HepG2 (cell line): Measurements from ENCODE around the gene EEPD1. TPM values are rescaled to one million over a fixed set of nuclear protein-coding genes. Genes with fewer than 3 reads are reported as not detected.

Experiments used
- AGO1 ChIP-seq: fragments of 200-400 bp; formaldehyde crosslinking; IDR thresholded peaks from 2 replicates; pipeline ENCODE4 v1.6.1; 2017; ENCODE audit warnings: mild to moderate bottlenecking, low read depth, low read length, moderate library complexity; ENCODE audit not compliant: poor library complexity, severe bottlenecking
- ARID5B ChIP-seq: IDR thresholded peaks from 2 replicates; pipeline ENCODE4 v1.4.0; 2020; ENCODE audit warnings: mild to moderate bottlenecking, missing genetic modification reagents
- FOSL2 ChIP-seq: sonication (generic); formaldehyde crosslinking; IDR thresholded peaks from 2 replicates; pipeline ENCODE4 v1.4.0; 2020; ENCODE audit warnings: missing genetic modification reagents
- FOXA3 ChIP-seq: IDR thresholded peaks from 2 replicates; pipeline ENCODE4 v1.6.1; 2016; ENCODE audit warnings: missing genetic modification reagents, missing compliant biosample characterization
- FOXP1 ChIP-seq, 2 experiments: fragments of 450-650 bp in 1 of 2; IDR thresholded peaks; 2 replicates each; pipeline ENCODE4 v1.6.1; 2017 to 2018; ENCODE audit warnings: antibody characterized with exemption in 1 of 2
- SP5 ChIP-seq: IDR thresholded peaks from 2 replicates; pipeline ENCODE4 v1.6.1; 2016; ENCODE audit warnings: low read depth, borderline replicate concordance
- ZBTB1 ChIP-seq: sonication (generic); formaldehyde crosslinking; IDR thresholded peaks from 2 replicates; pipeline ENCODE4 v1.4.0; 2020; ENCODE audit warnings: missing genetic modification reagents, borderline replicate concordance
- ZBTB14 ChIP-seq: sonication (generic); formaldehyde crosslinking; IDR thresholded peaks from 2 replicates; pipeline ENCODE4 v1.4.0; 2020; ENCODE audit warnings: missing genetic modification reagents
- ZNF24 ChIP-seq: fragments of 450-650 bp; IDR thresholded peaks from 2 replicates; pipeline ENCODE4 v1.6.1; 2017; ENCODE audit warnings: antibody characterized with exemption, mild to moderate bottlenecking
- ZNF317 ChIP-seq: sonication (generic); formaldehyde crosslinking; IDR thresholded peaks from 2 replicates; pipeline ENCODE4 v1.5.0; 2020; ENCODE audit warnings: mild to moderate bottlenecking, missing genetic modification reagents
- ZNF687 ChIP-seq: sonication (generic); formaldehyde crosslinking; IDR thresholded peaks from 2 replicates; pipeline ENCODE4 v1.5.1; 2020; ENCODE audit warnings: mild to moderate bottlenecking, missing genetic modification reagents, moderate library complexity
- polyA plus RNA-seq, 8 experiments: library from polyadenylated mRNA; depleted of rRNA in 3 of 8; stranded (reverse) in 7 of 8; unstranded in 1 of 8; fragments of >200 nt; fragmentation: Illumina TruSeq in 4 of 8; extraction: Trizol in 4 of 8; gene quantifications; 2 replicates each; pipeline versions ENCODE4 v1.2.1 to v1.2.3, GENCODE V29; 2011 to 2016; ENCODE audit warnings: low read depth in 4 of 8, missing spikeins in 1 of 8, mixed read lengths in 1 of 8; ENCODE audit not compliant: insufficient read depth in 1 of 8
- total RNA-seq, 5 experiments: library from RNA; depleted of rRNA; stranded (reverse); fragments of >200 nt; fragmentation: Illumina TruSeq; extraction: Trizol; gene quantifications; 2 replicates each; pipeline ENCODE4 v1.2.3, GENCODE V29; 2016; ENCODE audit warnings: low read depth in 1 of 5
- TF ChIP-seq, protein P1 (sequence below): IDR thresholded peaks from 2 replicates; pipeline ENCODE4 v1.6.1; 2016; ENCODE audit warnings: missing compliant biosample characterization, missing genetic modification reagents, borderline replicate concordance
- TF ChIP-seq, protein P2 (sequence below): fragments of 450-650 bp; IDR thresholded peaks from 2 replicates; pipeline ENCODE4 v1.6.1; 2016
- TF ChIP-seq, protein P3 (sequence below): sonication (generic); formaldehyde crosslinking; IDR thresholded peaks from 2 replicates; pipeline ENCODE4 v1.5.1; 2020; ENCODE audit warnings: missing genetic modification reagents, mild to moderate bottlenecking, borderline replicate concordance

The EEPD1 gene
- total and polyA plus RNA-seq, 2 of the 13 experiments (the other 11 are each of a cell fraction or from before 2014, with no cell fraction given) = 10.1 to 16.4 TPM

- TF ChIP-seq, protein P1, sequence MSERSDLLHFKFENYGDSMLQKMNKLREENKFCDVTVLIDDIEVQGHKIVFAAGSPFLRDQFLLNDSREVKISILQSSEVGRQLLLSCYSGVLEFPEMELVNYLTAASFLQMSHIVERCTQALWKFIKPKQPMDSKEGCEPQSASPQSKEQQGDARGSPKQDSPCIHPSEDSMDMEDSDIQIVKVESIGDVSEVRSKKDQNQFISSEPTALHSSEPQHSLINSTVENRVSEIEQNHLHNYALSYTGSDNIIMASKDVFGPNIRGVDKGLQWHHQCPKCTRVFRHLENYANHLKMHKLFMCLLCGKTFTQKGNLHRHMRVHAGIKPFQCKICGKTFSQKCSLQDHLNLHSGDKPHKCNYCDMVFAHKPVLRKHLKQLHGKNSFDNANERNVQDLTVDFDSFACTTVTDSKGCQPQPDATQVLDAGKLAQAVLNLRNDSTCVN (CRISPR knock-in tag) = no peak
- TF ChIP-seq, protein P2, sequence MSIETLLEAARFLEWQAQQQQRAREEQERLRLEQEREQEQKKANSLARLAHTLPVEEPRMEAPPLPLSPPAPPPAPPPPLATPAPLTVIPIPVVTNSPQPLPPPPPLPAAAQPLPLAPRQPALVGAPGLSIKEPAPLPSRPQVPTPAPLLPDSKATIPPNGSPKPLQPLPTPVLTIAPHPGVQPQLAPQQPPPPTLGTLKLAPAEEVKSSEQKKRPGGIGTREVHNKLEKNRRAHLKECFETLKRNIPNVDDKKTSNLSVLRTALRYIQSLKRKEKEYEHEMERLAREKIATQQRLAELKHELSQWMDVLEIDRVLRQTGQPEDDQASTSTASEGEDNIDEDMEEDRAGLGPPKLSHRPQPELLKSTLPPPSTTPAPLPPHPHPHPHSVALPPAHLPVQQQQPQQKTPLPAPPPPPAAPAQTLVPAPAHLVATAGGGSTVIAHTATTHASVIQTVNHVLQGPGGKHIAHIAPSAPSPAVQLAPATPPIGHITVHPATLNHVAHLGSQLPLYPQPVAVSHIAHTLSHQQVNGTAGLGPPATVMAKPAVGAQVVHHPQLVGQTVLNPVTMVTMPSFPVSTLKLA = peak; percentile 39
- peak; percentile 60; the same call in 1 of the 2 replicates for TF ChIP-seq SP5
- TF ChIP-seq ZBTB1 = no peak
- 0 out of 2 replicates have a peak, but pooled peaks have one; percentile 5 for TF ChIP-seq ARID5B (CRISPR knock-in tag)
- no peak for TF ChIP-seq ZBTB14 (CRISPR knock-in tag)
- TF ChIP-seq FOXP1 (IDR thresholded peaks at IDR 0.05) = no peak
- peak; percentile 54; the same call in 1 of the 2 replicates for TF ChIP-seq FOXP1 (CRISPR knock-in tag; IDR thresholded peaks at IDR 0.05)
- peak; percentile 4; the same call in 1 of the 2 replicates for TF ChIP-seq ZNF687 (CRISPR knock-in tag)
- TF ChIP-seq ZNF24 = peak; percentile 87
- TF ChIP-seq AGO1 = no peak
- peak; percentile 84; the same call in 1 of the 2 replicates for TF ChIP-seq ZNF317
- peak; percentile 76 for TF ChIP-seq FOSL2
- TF ChIP-seq, protein P3, sequence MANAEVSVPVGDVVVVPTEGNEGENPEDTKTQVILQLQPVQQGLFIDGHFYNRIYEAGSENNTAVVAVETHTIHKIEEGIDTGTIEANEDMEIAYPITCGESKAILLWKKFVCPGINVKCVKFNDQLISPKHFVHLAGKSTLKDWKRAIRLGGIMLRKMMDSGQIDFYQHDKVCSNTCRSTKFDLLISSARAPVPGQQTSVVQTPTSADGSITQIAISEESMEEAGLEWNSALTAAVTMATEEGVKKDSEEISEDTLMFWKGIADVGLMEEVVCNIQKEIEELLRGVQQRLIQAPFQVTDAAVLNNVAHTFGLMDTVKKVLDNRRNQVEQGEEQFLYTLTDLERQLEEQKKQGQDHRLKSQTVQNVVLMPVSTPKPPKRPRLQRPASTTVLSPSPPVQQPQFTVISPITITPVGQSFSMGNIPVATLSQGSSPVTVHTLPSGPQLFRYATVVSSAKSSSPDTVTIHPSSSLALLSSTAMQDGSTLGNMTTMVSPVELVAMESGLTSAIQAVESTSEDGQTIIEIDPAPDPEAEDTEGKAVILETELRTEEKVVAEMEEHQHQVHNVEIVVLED (CRISPR knock-in tag) = no peak
- TF ChIP-seq FOXA3 (CRISPR knock-in tag) = 0 out of 2 replicates have a peak, but pooled peaks have one; percentile 25
Measured at GRCh38 chr7:36129048-36129534, 24.0 kb upstream of the EEPD1 start (continued).
